GM21737 (cell line): ENCODE results near the gene PTPRN2.

ENCODE experiments used
- ATAC-seq: cut with Tn5 transposase; IDR thresholded peaks from one replicate; pipeline ENCODE4 v1.9.1; 2021; ENCODE audit warnings: mild to moderate bottlenecking, moderate library complexity; ENCODE audit not compliant: unreplicated experiment

Gene PTPRN2

GRCh38 chr7:157772486-157773130 is 815.0 kb downstream of the PTPRN2 start:
- ATAC-seq: no peak

- ATAC-seq: no peak
Measured at GRCh38 chr7:157771689-157772088, 815.9 kb downstream of the PTPRN2 start.

GRCh38 chr7:157770716-157771320 is 816.8 kb downstream of the PTPRN2 start:
- no peak for ATAC-seq

- ATAC-seq: no peak
Measured at GRCh38 chr7:157769526-157770215, 818.0 kb downstream of the PTPRN2 start.

- no peak for ATAC-seq
Measured at GRCh38 chr7:157769086-157769485, 818.5 kb downstream of the PTPRN2 start.

GRCh38 chr7:157768198-157768597 is 819.4 kb downstream of the PTPRN2 start:
- ATAC-seq: no peak

- no peak for ATAC-seq
Measured at GRCh38 chr7:157767506-157768197, 820.0 kb downstream of the PTPRN2 start.

GRCh38 chr7:157766098-157766497 is 821.5 kb downstream of the PTPRN2 start:
- ATAC-seq: no peak

- no peak for ATAC-seq
Measured at GRCh38 chr7:157764946-157765537, 822.6 kb downstream of the PTPRN2 start.

- ATAC-seq: no peak
Measured at GRCh38 chr7:157764193-157764592, 823.4 kb downstream of the PTPRN2 start.

GRCh38 chr7:157763279-157764000 is 824.2 kb downstream of the PTPRN2 start:
- no peak for ATAC-seq

- no peak for ATAC-seq
Measured at GRCh38 chr7:157762824-157763223, 824.8 kb downstream of the PTPRN2 start.

GRCh38 chr7:157760004-157760730 is 827.5 kb downstream of the PTPRN2 start:
- ATAC-seq: no peak

GRCh38 chr7:157759246-157759805 is 828.3 kb downstream of the PTPRN2 start:
- no peak for ATAC-seq

- ATAC-seq: no peak
Measured at GRCh38 chr7:157758468-157759245, 829.0 kb downstream of the PTPRN2 start.

- no peak for ATAC-seq
Measured at GRCh38 chr7:157757776-157758467, 829.7 kb downstream of the PTPRN2 start.

- ATAC-seq: no peak
Measured at GRCh38 chr7:157757211-157757610, 830.4 kb downstream of the PTPRN2 start.

- no peak for ATAC-seq
Measured at GRCh38 chr7:157755741-157756140, 831.9 kb downstream of the PTPRN2 start.
